Suprapubic skin (tissue), 4 donors: ENCODE data around the gene U2SURP. TPM values are rescaled to one million over a fixed set of nuclear protein-coding genes. Genes with fewer than 3 reads are reported as not detected.

Experiments used
- DNase-seq, 2 donors: peaks; one replicate each; pipeline ENCODE4 v3.0.0-alpha.2; 2019; ENCODE audit warnings: low spot score in 2 of 2
- H3K27ac ChIP-seq: fragments of 200-600 bp; sonication (generic); one replicate; pipeline ENCODE4 v1.5.1; 2019
- H3K27me3 ChIP-seq: fragments of 200-600 bp; sonication (generic); one replicate; pipeline ENCODE4 v1.5.1; 2019
- H3K36me3 ChIP-seq: fragments of 200-600 bp; sonication (generic); one replicate; pipeline ENCODE4 v1.5.1; 2019
- H3K4me1 ChIP-seq: fragments of 200-600 bp; sonication (generic); one replicate; pipeline ENCODE4 v1.5.1; 2019
- H3K4me3 ChIP-seq: fragments of 200-600 bp; sonication (generic); one replicate; pipeline ENCODE4 v1.5.1; 2019; ENCODE audit warnings: mild to moderate bottlenecking
- H3K9me3 ChIP-seq: fragments of 200-600 bp; sonication (generic); one replicate; pipeline ENCODE4 v1.5.1; 2019
- CTCF ChIP-seq, 2 donors: fragments of 200-600 bp in 1 of 2; fragments of 450-650 bp in 1 of 2; sonication (generic) in 1 of 2; IDR thresholded peaks; one replicate each; pipeline ENCODE4 v1.5.1; 2016 to 2019; ENCODE audit warnings: antibody characterized with exemption in 2 of 2, mild to moderate bottlenecking in 1 of 2, moderate library complexity in 1 of 2
- EP300 ChIP-seq: sonication (generic); formaldehyde crosslinking; IDR thresholded peaks from one replicate; pipeline ENCODE4 v1.6.1; 2017; ENCODE audit warnings: antibody characterized with exemption
- POLR2A ChIP-seq, 2 donors: fragments of 450-650 bp; IDR thresholded peaks; one replicate each; pipeline ENCODE4 v1.6.1; 2017; ENCODE audit warnings: antibody characterized with exemption in 2 of 2, mild to moderate bottlenecking in 2 of 2, moderate library complexity in 2 of 2
- POLR2AphosphoS5 ChIP-seq, 3 donors: sonication (generic); formaldehyde crosslinking; IDR thresholded peaks; one replicate each; pipeline ENCODE4 v1.6.1; 2017; ENCODE audit warnings: antibody characterized with exemption in 3 of 3
- WGBS: methylation state at CpG from one replicate; pipeline ENCODE4 v1.1.5; 2018; 5-methylcytosine and 5-hydroxymethylcytosine counted together
- total RNA-seq, 4 donors: library from RNA; depleted of rRNA; stranded (reverse); fragments of >200 nt; gene quantifications; one replicate each; pipeline ENCODE4 v1.1.0, GENCODE V29; 2016

Gene U2SURP
- total RNA-seq, 4 donors from 2014 or later: 51.4 to 175 (median 62.1) TPM

DNA sequence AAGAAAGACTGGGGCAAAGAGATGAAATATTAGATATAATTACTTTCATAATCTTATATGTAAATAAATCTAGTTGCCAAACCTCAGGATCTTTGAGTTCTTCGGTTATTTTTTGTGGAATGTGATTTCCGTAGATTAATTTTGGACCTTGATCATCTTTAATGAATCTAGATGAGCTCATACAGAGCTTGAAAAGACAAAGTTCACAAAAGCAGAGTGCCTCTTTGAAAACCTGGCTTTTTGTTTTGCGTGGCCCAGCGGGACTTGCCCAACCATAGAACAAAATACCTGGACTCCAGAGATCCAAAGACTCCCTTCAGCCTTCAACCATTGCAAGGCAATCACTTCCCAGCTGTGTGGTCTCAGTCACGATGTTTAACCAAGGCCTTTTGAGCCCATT, 63.4 kb downstream of the U2SURP start:
- WGBS: 91% methylated on average over 5 of the region's 5 CpGs
- no peaks in the 10 kb centered on the region for H3K36me3 ChIP-seq
- H3K9me3 ChIP-seq: no peaks in the 10 kb centered on the region
- H3K27ac ChIP-seq: no peak overlapping the region
- no peak for DNase-seq
- TF ChIP-seq POLR2A (IDR thresholded peaks at IDR 0.05) (no peak), POLR2AphosphoS5 (IDR thresholded peaks at IDR 0.05) (no peak), CTCF (IDR thresholded peaks at IDR 0.05) (no peak), EP300 (no peak)
- no peaks in the 10 kb centered on the region for H3K4me1 ChIP-seq
- no peak overlapping the region for H3K4me3 ChIP-seq
- H3K27me3 ChIP-seq: no peaks in the 10 kb centered on the region

DNA sequence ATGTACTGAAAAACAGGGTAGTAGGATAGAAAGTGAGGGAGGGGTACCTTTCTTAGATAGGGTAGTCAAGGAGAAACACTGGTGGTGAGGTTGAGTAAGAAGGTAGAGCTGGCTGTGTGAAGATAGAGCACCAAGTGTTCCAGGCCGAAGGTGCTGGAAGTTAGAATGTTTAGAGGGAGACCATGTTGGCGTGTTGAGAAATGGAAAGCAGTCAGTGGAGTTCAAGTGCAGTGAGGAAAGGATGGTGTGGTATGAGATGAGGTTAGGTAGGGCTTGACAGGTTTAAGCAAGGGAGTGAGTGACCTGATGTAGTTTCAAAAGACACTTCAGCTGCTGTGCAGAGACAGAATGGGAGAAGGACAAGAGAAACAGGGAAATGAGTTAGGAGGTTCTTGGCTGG, 64.0 kb downstream of the U2SURP start:
- DNase-seq: no peak
- H3K27me3 ChIP-seq: no peaks in the 10 kb centered on the region
- H3K4me3 ChIP-seq: no peak overlapping the region
- no peak overlapping the region for H3K27ac ChIP-seq
- H3K4me1 ChIP-seq: no peaks in the 10 kb centered on the region
- TF ChIP-seq EP300 (no peak), POLR2AphosphoS5 (IDR thresholded peaks at IDR 0.05) (no peak), CTCF (IDR thresholded peaks at IDR 0.05) (no peak), POLR2A (IDR thresholded peaks at IDR 0.05) (no peak)
- H3K36me3 ChIP-seq: no peaks in the 10 kb centered on the region
- WGBS: 98% methylated on average over 2 of the region's 2 CpGs
- H3K9me3 ChIP-seq: no peaks in the 10 kb centered on the region

DNA sequence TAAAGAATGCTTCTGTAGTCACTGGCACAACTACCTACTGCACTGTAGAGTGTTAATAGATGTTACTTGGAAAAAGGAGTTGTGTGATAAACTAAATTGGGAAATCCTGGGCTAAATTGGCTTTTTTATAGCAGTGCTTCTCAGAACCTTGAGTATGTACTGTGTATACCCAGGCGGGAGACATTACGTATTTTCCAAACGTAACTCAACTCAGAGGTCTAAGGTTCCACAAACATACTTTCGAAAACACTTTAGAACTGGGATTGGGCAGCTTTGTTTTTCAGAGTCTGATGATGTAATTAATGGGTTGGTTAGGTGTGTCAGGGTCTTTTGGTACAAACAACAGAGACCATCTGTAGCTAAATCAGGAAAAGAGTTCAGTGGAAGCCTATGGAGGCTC, 64.7 kb downstream of the U2SURP start:
- Histone ChIP-seq H3K36me3 (no peaks in the 10 kb centered on the region), H3K9me3 (no peaks in the 10 kb centered on the region), H3K27ac (no peak overlapping the region), H3K4me1 (no peaks in the 10 kb centered on the region), H3K27me3 (no peaks in the 10 kb centered on the region), H3K4me3 (no peak overlapping the region)
- TF ChIP-seq EP300 (no peak), POLR2AphosphoS5 (IDR thresholded peaks at IDR 0.05) (no peak), CTCF (IDR thresholded peaks at IDR 0.05) (no peak)
- 86% methylated on average over 4 of the region's 4 CpGs for WGBS
- DNase-seq: no peak

DNA sequence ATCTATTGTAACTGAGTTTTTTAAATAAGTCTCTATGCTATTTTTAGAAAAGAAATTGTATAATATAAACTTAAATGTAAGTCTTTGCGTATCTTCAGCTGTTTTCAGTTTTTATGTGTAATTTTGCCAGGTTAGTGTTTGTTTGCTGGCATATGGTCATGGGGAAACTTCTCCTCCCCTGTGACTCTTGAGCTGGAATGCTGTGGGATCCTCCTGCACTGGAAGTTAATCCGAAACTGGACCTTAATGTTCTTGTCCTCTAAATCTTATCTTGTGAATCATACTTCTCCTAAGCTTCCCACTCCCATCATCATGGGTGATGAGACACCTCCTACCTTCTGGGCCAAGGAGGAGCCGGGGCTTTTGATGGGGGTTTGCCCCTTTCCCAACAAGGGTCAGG, 65.8 kb downstream of the U2SURP start:
- no peak overlapping the region for H3K4me3 ChIP-seq
- 82% methylated on average over 3 of the region's 3 CpGs for WGBS
- no peaks in the 10 kb centered on the region for H3K9me3 ChIP-seq
- no peaks in the 10 kb centered on the region for H3K4me1 ChIP-seq
- TF ChIP-seq EP300 (no peak), CTCF (IDR thresholded peaks at IDR 0.05) (no peak), POLR2AphosphoS5 (IDR thresholded peaks at IDR 0.05) (no peak), POLR2A (IDR thresholded peaks at IDR 0.05) (no peak)
- no peaks in the 10 kb centered on the region for H3K36me3 ChIP-seq
- no peaks in the 10 kb centered on the region for H3K27me3 ChIP-seq
- no peak for DNase-seq
- H3K27ac ChIP-seq: no peak overlapping the region

DNA sequence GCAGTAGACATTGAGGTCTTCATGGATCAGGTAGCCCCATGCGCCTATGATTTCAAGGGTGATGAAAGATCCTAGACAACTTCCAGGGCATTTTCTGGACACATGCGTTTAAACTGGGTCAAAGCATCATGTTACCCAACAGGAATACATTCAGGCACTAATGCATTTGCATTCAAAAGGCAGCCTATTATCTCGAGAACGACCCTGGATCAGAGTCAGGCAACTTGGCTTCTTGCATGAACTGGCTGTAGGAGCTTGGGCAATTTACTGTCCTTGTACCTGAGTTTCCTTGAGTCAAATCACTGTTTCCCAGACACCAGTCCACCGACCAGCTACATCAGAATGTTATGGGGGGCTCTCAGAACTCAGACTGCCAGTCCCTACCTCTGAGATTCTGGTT, 66.7 kb downstream of the U2SURP start:
- Histone ChIP-seq H3K27ac (no peak overlapping the region), H3K9me3 (no peaks in the 10 kb centered on the region), H3K4me1 (no peaks in the 10 kb centered on the region), H3K4me3 (no peak overlapping the region), H3K27me3 (no peaks in the 10 kb centered on the region), H3K36me3 (no peaks in the 10 kb centered on the region)
- TF ChIP-seq CTCF (IDR thresholded peaks at IDR 0.05): no peak
- TF ChIP-seq POLR2AphosphoS5 (IDR thresholded peaks at IDR 0.05): no peak
- TF ChIP-seq POLR2A (IDR thresholded peaks at IDR 0.05): no peak
- TF ChIP-seq EP300: no peak
- WGBS: 83% methylated on average over 5 of the region's 5 CpGs
- no peak for DNase-seq
